SK-N-SH (cell line): ENCODE measurements around the gene RPRD2. TPM values are rescaled to one million over a fixed set of nuclear protein-coding genes. Genes with fewer than 3 reads are reported as not detected.

Experiments
- CTCF ChIA-PET: fragments of 300-600, 350-600 bp; formaldehyde crosslinking; extraction: SDS; loops from one replicate; lab custom pipeline; 2021; lab: Yijun Ruan, JAX
- POLR2A ChIA-PET: fragments of 350-600 bp; sonication (Branson Sonifier 250); formaldehyde crosslinking; extraction: SDS; loops from one replicate; lab custom pipeline; 2020; ENCODE audit warnings: antibody characterized with exemption, inconsistent platforms; lab: Yijun Ruan, JAX
- DNase-seq: peaks from one replicate; pipeline ENCODE4 v3.0.0; 2012
- H2AFZ ChIP-seq: fragments of 200-600 bp; sonication (generic); 2 replicates; pipeline ENCODE4 v1.8.1; 2016; ENCODE audit warnings: antibody characterized with exemption, mild to moderate bottlenecking, low read depth
- H3F3A ChIP-seq: fragments of 200-600 bp; sonication (generic); replicated peaks from 2 replicates; pipeline ENCODE3; 2016; ENCODE audit warnings: antibody characterized with exemption, mild to moderate bottlenecking; ENCODE audit not compliant: insufficient read depth
- H3K27ac ChIP-seq, 2 experiments: fragments of 200-500 bp in 1 of 2; fragments of 200-600 bp in 1 of 2; sonication (Bioruptor generic) in 1 of 2; sonication (generic), shearing (Covaris generic) in 1 of 2; 2 replicates each; pipeline versions ENCODE4 v1.5.1 to v1.6.1; 2014 to 2016; ENCODE audit warnings: low read depth in 2 of 2, inconsistent platforms in 1 of 2, low read length in 1 of 2, mild to moderate bottlenecking in 1 of 2, mixed read lengths in 1 of 2
- H3K27me3 ChIP-seq: fragments of 200-600 bp; sonication (generic), shearing (Covaris generic); 2 replicates; pipeline ENCODE4 v1.6.1; 2016; ENCODE audit warnings: mixed run types; ENCODE audit not compliant: insufficient read depth
- H3K36me3 ChIP-seq, 2 experiments: fragments of 200-500 bp in 1 of 2; fragments of 200-600 bp in 1 of 2; sonication (Bioruptor generic) in 1 of 2; sonication (generic) in 1 of 2; replicated peaks in 1 of 2; 2 replicates each; pipeline versions ENCODE3 to v1.5.1; 2014 to 2016; ENCODE audit warnings: low read length in 1 of 2, mild to moderate bottlenecking in 1 of 2; ENCODE audit not compliant: insufficient read depth in 2 of 2, control insufficient read depth in 1 of 2
- H3K4me1 ChIP-seq, 2 experiments: fragments of 200-500 bp in 1 of 2; fragments of 200-600 bp in 1 of 2; sonication (Bioruptor generic) in 1 of 2; sonication (generic), shearing (Covaris generic) in 1 of 2; 2 replicates each; pipeline versions ENCODE4 v1.5.1 to v1.6.1; 2014 to 2016; ENCODE audit warnings: low read depth in 1 of 2, low read length in 1 of 2, mixed run types in 1 of 2; ENCODE audit not compliant: insufficient read depth in 2 of 2, control insufficient read depth in 1 of 2
- H3K4me2 ChIP-seq: fragments of 200-600 bp; sonication (generic), shearing (Covaris generic); 2 replicates; pipeline ENCODE4 v1.6.1; 2017; ENCODE audit warnings: mixed run types
- H3K4me3 ChIP-seq, 2 experiments: fragments of 200-500 bp in 1 of 2; fragments of 200-600 bp in 1 of 2; sonication (Bioruptor generic) in 1 of 2; sonication (generic), shearing (Covaris generic) in 1 of 2; 2 replicates each; pipeline versions ENCODE4 v1.5.1 to v1.8.1; 2014 to 2016; ENCODE audit warnings: low read depth in 2 of 2, inconsistent platforms in 1 of 2, low read length in 1 of 2, mild to moderate bottlenecking in 1 of 2, mixed read lengths in 1 of 2, moderate library complexity in 1 of 2
- H3K79me2 ChIP-seq: fragments of 200-600 bp; sonication (generic); 2 replicates; pipeline ENCODE4 v1.8.1; 2017; ENCODE audit warnings: mild to moderate bottlenecking; ENCODE audit not compliant: insufficient read depth
- H3K9ac ChIP-seq: fragments of 200-600 bp; sonication (generic); 2 replicates; pipeline ENCODE4 v1.6.1; 2017; ENCODE audit warnings: mixed run types
- H3K9me2 ChIP-seq: fragments of 200-600 bp; sonication (generic); 2 replicates; pipeline ENCODE4 v1.6.1; 2017; ENCODE audit warnings: mixed run types
- H3K9me3 ChIP-seq: fragments of 200-600 bp; sonication (generic); 2 replicates; pipeline ENCODE4 v1.6.1; 2017; ENCODE audit warnings: mixed run types, mild to moderate bottlenecking, moderate library complexity
- H4K20me1 ChIP-seq: fragments of 200-600 bp; sonication (generic); 2 replicates; pipeline ENCODE4 v1.6.1; 2017; ENCODE audit warnings: mild to moderate bottlenecking, mixed run types; ENCODE audit not compliant: insufficient read depth
- CHD2 ChIP-seq: fragments of 150-350 bp; IDR thresholded peaks from 2 replicates; pipeline ENCODE4 v1.6.1; 2018; ENCODE audit warnings: low read length; ENCODE audit not compliant: partially characterized antibody
- EP300 ChIP-seq, 2 experiments: IDR thresholded peaks; 2 replicates each; pipeline versions ENCODE4 v1.4.0 to v1.6.1; 2012; ENCODE audit warnings: borderline replicate concordance in 1 of 2, low read depth in 1 of 2, low read length in 1 of 2
- EZH2phosphoT487 ChIP-seq: fragments of 200-600 bp; sonication (generic); IDR thresholded peaks from 2 replicates; pipeline ENCODE4 v1.6.1; 2017; ENCODE audit warnings: low read depth, mixed run types, mild to moderate bottlenecking, antibody characterized with exemption, moderate library complexity, borderline replicate concordance
- FOXJ3 ChIP-seq: sonication (generic); formaldehyde crosslinking; IDR thresholded peaks from 2 replicates; pipeline ENCODE4 v1.5.1; 2020; ENCODE audit warnings: mild to moderate bottlenecking, missing genetic modification reagents
- GATA2 ChIP-seq: sonication (generic); formaldehyde crosslinking; IDR thresholded peaks from 2 replicates; pipeline ENCODE4 v1.5.0; 2020; ENCODE audit warnings: mild to moderate bottlenecking, missing genetic modification reagents
- MEF2A ChIP-seq: IDR thresholded peaks from 2 replicates; pipeline ENCODE4 v1.4.0; 2012; ENCODE audit warnings: low read depth, borderline replicate concordance
- MXI1 ChIP-seq: IDR thresholded peaks from 2 replicates; pipeline ENCODE4 v1.6.1; 2012; ENCODE audit warnings: mild to moderate bottlenecking, low read depth, low read length, improper control_type of control experiment
- RAD21 ChIP-seq: IDR thresholded peaks from 2 replicates; pipeline ENCODE4 v1.6.1; 2012; ENCODE audit warnings: mild to moderate bottlenecking, low read length
- RFX5 ChIP-seq: IDR thresholded peaks from 2 replicates; pipeline ENCODE4 v1.6.1; 2012; ENCODE audit warnings: mild to moderate bottlenecking, improper control_type of control experiment, low read length
- RXRA ChIP-seq: IDR thresholded peaks from 2 replicates; pipeline ENCODE4 v1.4.0; 2012; ENCODE audit warnings: low read depth, mild to moderate bottlenecking, borderline replicate concordance
- SIN3A ChIP-seq: IDR thresholded peaks from 2 replicates; pipeline ENCODE4 v1.6.1; 2012; ENCODE audit warnings: low read depth, mild to moderate bottlenecking, low read length, moderate library complexity, borderline replicate concordance
- SMC3 ChIP-seq: IDR thresholded peaks from 2 replicates; pipeline ENCODE4 v1.6.1; 2012; ENCODE audit warnings: low read depth, low read length, improper control_type of control experiment
- TCF12 ChIP-seq: IDR thresholded peaks from 2 replicates; pipeline ENCODE4 v1.4.0; 2012
- polyA plus RNA-seq, 3 experiments: library from polyadenylated mRNA; depleted of rRNA; stranded (reverse); fragments of >200 nt; gene quantifications; 2 replicates each; pipeline ENCODE4 v1.2.3, GENCODE V29; 2012
- TF ChIP-seq, protein P1 (sequence below): IDR thresholded peaks from 2 replicates; pipeline ENCODE4 v1.4.0; 2012; ENCODE audit warnings: low read depth, borderline replicate concordance
- TF ChIP-seq, protein P2 (sequence below): fragments of 150-350 bp; IDR thresholded peaks from 2 replicates; pipeline ENCODE4 v1.6.1; 2016; ENCODE audit warnings: mild to moderate bottlenecking, low read depth, low read length
- TF ChIP-seq, protein P3 (sequence below): IDR thresholded peaks from 2 replicates; pipeline ENCODE4; 2012

The RPRD2 gene
- polyA plus RNA-seq, 1 of the 3 experiments (the other 2 are of a cell fraction) = 9.2 TPM

DNA sequence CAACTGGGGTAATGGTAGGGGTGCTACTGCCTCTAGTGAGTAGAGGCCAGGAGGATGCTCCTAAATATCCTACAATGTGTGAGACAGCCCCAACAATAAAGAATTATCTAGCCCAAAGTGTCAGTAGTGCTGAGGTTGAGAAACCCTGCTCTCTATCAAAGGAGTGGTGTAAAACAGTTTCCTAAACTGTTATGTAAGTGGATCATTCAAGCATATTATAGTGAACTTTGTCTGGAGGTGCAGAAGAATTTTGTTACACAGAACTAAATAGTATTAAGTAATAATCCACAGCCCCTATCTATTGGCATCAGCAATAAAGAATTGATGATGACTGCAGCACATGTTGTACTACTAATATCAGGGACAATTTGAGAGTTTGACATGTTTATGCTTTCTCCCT lies 103.0 kb downstream of the RPRD2 start:
- DNase-seq = no peak
- Histone ChIP-seq H3K4me1 (no peaks in the 10 kb centered on the region), H3K27ac (no peak overlapping the region), H3K79me2 (no peaks in the 10 kb centered on the region), H2AFZ (no peak overlapping the region), H3K4me2 (no peak overlapping the region), H3K9me2 (no peaks in the 10 kb centered on the region), H3K27me3 (no peaks in the 10 kb centered on the region), H3K9ac (no peak overlapping the region), H3F3A (peaks cover 10% of the 10 kb centered on the region), H4K20me1 (no peaks in the 10 kb centered on the region), H3K4me3 (no peak overlapping the region), H3K36me3 (peaks cover 32 to 34% of the 10 kb centered on the region in 2 experiments), H3K9me3 (no peaks in the 10 kb centered on the region)
- CTCF ChIA-PET = interaction anchor here (1.9 to 2.3 kb wide), 2 partner anchors 65 to 94 kb away, joined by 4 to 21 read pairs; no protein-coding TSS in a partner anchor
- TF ChIP-seq FOXJ3 (CRISPR knock-in tag) = no peak
- TF ChIP-seq, protein P1, sequence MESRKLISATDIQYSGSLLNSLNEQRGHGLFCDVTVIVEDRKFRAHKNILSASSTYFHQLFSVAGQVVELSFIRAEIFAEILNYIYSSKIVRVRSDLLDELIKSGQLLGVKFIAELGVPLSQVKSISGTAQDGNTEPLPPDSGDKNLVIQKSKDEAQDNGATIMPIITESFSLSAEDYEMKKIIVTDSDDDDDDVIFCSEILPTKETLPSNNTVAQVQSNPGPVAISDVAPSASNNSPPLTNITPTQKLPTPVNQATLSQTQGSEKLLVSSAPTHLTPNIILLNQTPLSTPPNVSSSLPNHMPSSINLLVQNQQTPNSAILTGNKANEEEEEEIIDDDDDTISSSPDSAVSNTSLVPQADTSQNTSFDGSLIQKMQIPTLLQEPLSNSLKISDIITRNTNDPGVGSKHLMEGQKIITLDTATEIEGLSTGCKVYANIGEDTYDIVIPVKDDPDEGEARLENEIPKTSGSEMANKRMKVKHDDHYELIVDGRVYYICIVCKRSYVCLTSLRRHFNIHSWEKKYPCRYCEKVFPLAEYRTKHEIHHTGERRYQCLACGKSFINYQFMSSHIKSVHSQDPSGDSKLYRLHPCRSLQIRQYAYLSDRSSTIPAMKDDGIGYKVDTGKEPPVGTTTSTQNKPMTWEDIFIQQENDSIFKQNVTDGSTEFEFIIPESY = no peak
- no peak for TF ChIP-seq EZH2phosphoT487
- TF ChIP-seq, protein P2, sequence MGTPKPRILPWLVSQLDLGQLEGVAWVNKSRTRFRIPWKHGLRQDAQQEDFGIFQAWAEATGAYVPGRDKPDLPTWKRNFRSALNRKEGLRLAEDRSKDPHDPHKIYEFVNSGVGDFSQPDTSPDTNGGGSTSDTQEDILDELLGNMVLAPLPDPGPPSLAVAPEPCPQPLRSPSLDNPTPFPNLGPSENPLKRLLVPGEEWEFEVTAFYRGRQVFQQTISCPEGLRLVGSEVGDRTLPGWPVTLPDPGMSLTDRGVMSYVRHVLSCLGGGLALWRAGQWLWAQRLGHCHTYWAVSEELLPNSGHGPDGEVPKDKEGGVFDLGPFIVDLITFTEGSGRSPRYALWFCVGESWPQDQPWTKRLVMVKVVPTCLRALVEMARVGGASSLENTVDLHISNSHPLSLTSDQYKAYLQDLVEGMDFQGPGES = no peak
- TF ChIP-seq SIN3A = no peak
- TF ChIP-seq CHD2 = no peak
- no peak for TF ChIP-seq GATA2 (CRISPR knock-in tag)
- TF ChIP-seq EP300 (IDR thresholded peaks at IDR 0.05; ENCODE audit: borderline replicate concordance in 1 of 2, low read depth in 1 of 2, low read length in 1 of 2) = no peak
- TF ChIP-seq MEF2A = no peak
- no peak for TF ChIP-seq RFX5
- no peak for TF ChIP-seq MXI1
- no peak for TF ChIP-seq RAD21
- no peak for TF ChIP-seq TCF12
- no peak for TF ChIP-seq SMC3
- TF ChIP-seq, protein P3, sequence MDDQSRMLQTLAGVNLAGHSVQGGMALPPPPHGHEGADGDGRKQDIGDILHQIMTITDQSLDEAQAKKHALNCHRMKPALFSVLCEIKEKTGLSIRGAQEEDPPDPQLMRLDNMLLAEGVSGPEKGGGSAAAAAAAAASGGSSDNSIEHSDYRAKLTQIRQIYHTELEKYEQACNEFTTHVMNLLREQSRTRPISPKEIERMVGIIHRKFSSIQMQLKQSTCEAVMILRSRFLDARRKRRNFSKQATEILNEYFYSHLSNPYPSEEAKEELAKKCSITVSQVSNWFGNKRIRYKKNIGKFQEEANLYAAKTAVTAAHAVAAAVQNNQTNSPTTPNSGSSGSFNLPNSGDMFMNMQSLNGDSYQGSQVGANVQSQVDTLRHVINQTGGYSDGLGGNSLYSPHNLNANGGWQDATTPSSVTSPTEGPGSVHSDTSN = no peak
- TF ChIP-seq RXRA = no peak
- POLR2A ChIA-PET = no interaction called here
